ENCODE measurements around the gene UROS. TPM values are rescaled to one million over a fixed set of nuclear protein-coding genes. Genes with fewer than 3 reads are reported as not detected.

Gene UROS
- total RNA-seq, 6 experiments from 2014 or later, result 84.9 to 102 (median 91.4) TPM

DNA sequence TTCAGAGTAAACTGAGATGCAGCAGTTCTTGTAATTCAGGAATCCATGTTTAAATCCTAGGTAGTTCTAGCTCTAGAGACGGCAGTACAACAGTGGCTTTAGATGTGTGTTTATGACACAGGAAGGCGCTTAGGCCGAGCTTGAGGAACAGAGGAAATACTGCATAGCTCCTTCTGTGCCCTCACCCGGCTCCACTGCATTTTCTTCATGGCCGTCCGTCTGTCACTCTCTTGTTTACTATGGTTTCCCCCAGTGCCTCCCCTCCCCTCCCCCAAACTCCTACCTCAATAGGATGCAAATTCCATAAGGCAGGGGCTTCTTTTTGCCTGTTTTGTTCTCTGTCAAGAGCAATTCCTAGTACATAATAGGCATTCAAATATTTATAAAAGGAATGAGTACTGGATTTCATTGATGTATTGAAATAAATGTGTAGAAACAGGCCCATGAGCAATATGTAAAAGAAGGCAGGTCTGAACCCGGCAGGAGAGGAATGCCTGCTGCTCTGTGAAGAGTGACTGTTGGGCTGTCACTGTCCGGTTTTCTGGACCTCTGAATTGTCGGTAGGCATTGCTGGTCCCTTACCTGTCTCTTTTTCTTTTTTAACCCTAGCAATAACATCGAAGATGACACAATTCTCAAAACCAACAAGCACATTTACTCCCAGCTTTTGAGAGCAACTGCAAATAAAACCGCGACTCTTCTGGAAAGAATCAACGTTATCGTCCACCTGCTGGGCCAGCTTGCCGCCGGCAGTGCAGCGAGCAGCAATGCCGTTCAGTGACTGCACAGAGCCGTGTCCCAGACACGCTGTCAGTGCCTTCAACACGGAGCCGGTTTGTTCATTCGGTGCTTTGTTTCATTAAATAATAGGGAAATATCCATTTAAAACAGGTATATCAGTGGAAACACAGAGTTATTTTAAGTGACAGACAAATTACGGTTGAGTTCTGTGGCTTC is 60.1 kb downstream of the UROS start:
- no peak for TF ChIP-seq CTCF (IDR thresholded peaks at IDR 0.05)
- Mint-ChIP-seq H3K36me3 (ENCODE audit: low read depth) (peaks cover 45% of the 10 kb centered on the region), H3K27ac (no peak overlapping the region), H3K9me3 (no peaks in the 10 kb centered on the region), H3K4me3 (no peak overlapping the region), H3K27me3 (ENCODE audit: insufficient read depth) (no peaks in the 10 kb centered on the region; the same call in 1 of the 2 replicates), H3K4me1 (ENCODE audit: low read depth) (no peaks in the 10 kb centered on the region)
- DNase-seq, result no peak

DNA sequence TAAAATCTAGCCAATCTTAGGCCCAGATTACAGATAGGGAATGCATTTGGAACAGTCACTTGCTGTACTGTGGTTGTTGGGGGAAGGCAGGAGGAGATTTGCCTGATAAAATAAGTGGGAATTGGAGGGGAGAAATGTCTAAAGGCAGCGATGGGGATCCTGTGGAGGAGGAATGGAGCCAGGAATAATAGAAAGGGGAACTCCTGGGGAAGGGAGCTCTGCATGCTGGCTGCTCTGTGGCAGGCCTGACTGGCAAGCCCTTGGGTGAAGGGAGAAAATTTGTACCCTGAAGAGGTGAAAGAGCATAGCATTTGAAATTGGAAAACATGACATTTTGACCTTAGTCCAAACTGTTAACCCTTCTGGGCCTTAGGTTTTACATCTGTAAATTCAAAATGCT is 61.1 kb downstream of the UROS start:
- no peak overlapping the region for H3K27ac Mint-ChIP-seq
- no peaks in the 10 kb centered on the region for H3K9me3 Mint-ChIP-seq
- H3K4me1 Mint-ChIP-seq (ENCODE audit: low read depth), result no peaks in the 10 kb centered on the region
- H3K4me3 Mint-ChIP-seq, result no peak overlapping the region
- DNase-seq, result no peak
- no peaks in the 10 kb centered on the region; the same call in 1 of the 2 replicates for H3K27me3 Mint-ChIP-seq (ENCODE audit: insufficient read depth)
- TF ChIP-seq CTCF (IDR thresholded peaks at IDR 0.05), result no peak
- H3K36me3 Mint-ChIP-seq (ENCODE audit: low read depth), result peaks cover 46% of the 10 kb centered on the region

DNA sequence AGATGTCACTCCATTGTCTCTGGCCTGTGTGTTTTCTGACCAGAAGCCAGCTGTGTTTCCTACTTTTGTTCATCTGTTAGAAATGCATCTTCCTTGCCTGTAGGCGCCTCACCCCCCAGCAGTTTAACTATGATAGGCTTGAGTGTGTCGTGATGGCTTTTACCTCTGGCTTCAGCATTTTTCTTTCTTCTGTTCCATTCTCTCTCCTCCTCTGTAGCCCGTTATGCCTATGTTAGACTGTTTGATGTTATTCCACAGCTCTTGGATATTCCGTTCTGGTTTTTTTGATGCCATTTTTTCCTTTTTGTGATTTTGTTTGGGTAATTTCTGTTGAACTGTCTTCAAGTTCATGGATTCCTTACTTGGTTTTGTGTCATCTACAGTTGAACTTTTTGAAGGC is 65.3 kb downstream of the UROS start:
- no peaks in the 10 kb centered on the region for H3K4me1 Mint-ChIP-seq (ENCODE audit: low read depth)
- H3K27ac Mint-ChIP-seq, result no peak overlapping the region
- TF ChIP-seq CTCF (IDR thresholded peaks at IDR 0.05), result no peak
- no peak overlapping the region for H3K4me3 Mint-ChIP-seq
- DNase-seq, result no peak
- no peaks in the 10 kb centered on the region; the same call in 1 of the 2 replicates for H3K27me3 Mint-ChIP-seq (ENCODE audit: insufficient read depth)
- H3K9me3 Mint-ChIP-seq, result no peaks in the 10 kb centered on the region
- H3K36me3 Mint-ChIP-seq (ENCODE audit: low read depth), result peaks cover 57% of the 10 kb centered on the region

DNA sequence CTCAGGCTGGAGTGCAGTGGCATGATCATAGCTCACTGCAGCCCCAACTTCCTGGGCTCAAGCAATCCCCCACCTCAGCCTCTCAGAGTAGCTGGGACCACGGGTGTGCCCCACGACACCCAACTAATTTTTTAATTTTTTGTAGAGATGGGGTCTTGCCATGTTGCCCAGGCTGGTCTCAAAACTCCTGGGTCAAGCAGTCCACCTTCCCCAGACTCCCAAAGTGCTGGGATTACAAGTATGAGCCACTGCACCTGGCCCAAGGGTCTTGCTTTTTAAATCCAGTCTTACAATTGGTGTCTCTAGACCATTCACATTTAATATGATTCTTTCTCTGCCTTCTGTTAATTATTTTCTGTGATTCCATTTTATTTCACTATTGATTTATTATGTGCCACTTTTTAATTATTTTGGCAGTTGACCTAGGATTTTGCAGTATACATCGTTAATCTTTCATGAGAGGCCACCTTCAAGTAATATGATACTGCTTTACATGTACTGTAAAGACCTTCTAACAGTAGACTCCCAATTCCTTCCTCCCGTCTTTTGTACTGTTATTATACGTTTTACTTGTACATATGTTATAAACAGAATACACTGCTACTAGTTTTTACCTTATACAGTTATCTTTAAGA is 66.1 kb downstream of the UROS start:
- Mint-ChIP-seq H3K4me3 (no peak overlapping the region), H3K27me3 (ENCODE audit: insufficient read depth) (no peaks in the 10 kb centered on the region), H3K4me1 (ENCODE audit: low read depth) (no peaks in the 10 kb centered on the region), H3K9me3 (no peaks in the 10 kb centered on the region), H3K27ac (no peak overlapping the region), H3K36me3 (ENCODE audit: low read depth) (peaks cover 57% of the 10 kb centered on the region)
- no peak for TF ChIP-seq CTCF (IDR thresholded peaks at IDR 0.05)
- DNase-seq, result no peak

- DNase-seq, result no peak
- H3K36me3 Mint-ChIP-seq (ENCODE audit: low read depth), result peaks cover 60% of the 10 kb centered on the region
- no peak overlapping the region for H3K27ac Mint-ChIP-seq
- H3K4me1 Mint-ChIP-seq (ENCODE audit: low read depth), result no peaks in the 10 kb centered on the region
- H3K9me3 Mint-ChIP-seq, result no peaks in the 10 kb centered on the region
- H3K4me3 Mint-ChIP-seq, result no peak overlapping the region
- H3K27me3 Mint-ChIP-seq (ENCODE audit: insufficient read depth), result no peaks in the 10 kb centered on the region
- TF ChIP-seq CTCF (IDR thresholded peaks at IDR 0.05), result no peak
Observed at GRCh38 chr10:125756196-125756595, 66.9 kb downstream of the UROS start.
